HG02938 (cell line): ENCODE measurements around the gene C16orf92.

Source experiments
- ATAC-seq: cut with Tn5 transposase; IDR thresholded peaks from one replicate; pipeline ENCODE4 v1.9.1; 2021; ENCODE audit warnings: mild to moderate bottlenecking, moderate library complexity; ENCODE audit not compliant: unreplicated experiment

Gene C16orf92

DNA sequence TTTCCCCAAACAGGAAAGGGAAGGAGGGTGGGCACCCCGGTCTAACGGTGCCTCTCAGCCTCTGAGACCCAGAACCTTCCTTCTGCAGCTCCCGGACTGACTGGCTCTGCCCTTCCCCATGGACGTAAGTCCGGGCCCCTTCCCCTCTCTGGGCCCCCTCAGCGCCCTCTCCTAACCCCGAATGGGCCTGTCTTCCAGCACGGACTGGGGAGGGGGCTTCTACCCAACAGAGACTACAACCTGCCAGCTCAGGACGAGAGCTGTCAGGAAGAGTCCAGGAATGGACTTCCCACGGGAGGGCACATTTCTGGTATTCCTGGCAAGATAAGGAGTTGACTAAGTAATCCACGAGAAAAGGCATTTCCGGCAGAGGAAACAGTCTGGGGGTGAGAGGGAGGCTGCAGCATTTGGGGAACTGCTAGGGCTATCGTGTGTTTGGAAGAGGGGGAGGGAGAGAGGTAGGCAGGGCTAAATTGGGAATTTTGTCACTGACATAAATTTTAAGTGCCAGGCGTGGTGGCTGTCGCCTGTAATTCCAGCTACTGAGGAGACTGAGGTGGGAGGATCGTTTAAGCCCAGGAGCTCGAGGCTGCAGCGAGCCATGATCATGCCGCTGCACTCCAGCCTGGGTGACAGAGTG, 30.5 kb downstream of the C16orf92 start:
- no peak for ATAC-seq

DNA sequence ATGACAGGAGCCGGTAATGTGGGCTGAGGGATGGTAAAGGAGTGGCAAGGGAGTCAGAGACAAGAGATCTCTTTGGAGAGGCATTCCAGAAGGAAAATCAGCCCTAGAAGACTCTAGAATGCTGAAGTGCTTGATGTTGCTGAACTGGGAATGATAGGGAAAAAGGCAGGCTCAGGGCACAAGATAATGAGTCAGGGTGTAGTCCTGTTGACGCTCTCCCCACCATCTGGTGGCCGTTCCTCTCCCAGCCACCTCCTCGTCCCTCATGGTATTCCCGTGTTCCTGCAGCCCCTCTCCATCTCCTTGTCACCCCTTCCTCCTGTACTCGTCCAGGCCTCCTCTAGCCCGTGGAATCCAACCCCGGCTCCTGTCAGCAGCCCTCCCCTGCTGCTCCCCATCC, 31.5 kb downstream of the C16orf92 start:
- ATAC-seq: no peak

DNA sequence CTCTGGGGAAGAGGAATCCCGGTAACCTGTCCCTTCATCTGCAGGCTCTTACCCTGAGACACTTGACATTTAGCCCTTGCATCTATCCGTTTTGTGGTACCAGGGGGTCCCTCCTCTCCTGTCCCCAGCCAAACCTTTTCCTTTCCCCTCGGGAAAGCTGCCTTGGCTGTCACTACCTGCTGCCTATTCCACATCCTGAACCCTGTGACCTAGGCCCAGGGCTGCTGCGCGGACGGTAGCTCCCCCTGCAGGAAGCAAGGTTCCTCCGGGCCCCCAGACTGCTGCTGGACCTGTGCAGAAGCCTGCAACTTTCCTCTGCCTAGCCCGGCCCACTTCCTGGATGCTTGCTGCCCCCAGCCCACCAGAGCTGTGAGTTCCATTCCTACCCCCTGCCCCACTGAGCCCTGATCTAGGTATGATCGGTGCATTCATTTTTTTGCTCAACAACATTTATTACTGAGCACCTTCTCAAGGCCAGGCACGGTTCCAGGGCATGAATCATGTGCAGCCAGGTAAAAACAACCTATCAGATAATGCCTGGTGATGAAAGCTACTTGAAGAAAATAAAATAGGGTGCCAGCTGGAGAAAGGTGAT, 32.1 kb downstream of the C16orf92 start:
- ATAC-seq: no peak

DNA sequence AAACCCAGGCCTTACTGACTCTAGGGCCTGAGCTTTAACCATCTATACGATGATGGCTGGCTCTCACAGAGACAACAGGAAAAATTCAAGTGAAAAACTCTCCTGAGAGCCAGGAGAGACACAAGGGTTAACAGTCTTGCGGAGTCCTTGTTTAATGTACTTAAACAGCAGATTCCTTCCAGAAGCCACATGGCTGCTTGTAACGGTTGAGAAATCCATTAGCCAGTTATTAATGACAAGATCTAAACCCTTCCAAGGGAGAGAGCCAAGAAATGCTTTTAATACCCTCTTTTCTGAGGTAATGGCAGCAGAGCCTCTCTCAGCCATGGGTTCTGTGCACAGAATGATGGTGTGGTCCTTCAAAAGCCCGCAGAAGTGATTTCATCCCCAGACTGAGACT, 37.3 kb downstream of the C16orf92 start:
- no peak for ATAC-seq

DNA sequence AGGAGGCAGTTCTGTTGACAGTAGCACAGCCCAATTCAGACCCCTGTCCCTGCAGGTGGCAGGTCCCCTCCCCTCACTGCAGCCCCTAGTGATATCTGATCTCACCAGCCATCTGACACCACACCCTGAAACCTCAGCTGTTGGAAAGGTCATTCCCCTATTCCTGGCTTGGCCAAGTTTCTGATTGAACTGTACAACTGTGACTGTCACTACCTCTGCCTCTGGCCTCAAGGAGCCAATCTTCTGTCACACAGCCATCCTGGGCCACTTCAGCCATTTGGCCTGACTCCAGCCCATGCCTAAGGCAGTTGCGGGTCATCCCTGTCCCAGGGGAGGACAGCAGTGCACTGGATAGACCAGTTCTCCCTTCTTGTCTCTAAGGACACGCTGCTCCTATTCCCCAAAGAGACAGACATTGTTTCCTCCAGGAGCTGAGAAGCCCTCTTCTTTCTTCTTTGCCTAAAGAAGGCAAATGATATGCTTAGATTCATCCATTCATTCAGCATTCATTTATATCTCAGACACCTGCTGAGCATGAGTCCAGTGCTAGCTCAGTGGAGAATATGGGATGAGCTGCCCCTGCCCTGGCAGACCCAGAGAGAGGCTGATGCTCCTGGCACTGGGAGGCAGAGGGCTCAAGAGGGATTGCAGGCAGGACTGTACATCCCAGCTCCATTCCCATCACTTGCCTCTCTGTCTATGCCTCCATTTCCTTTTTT, 38.0 kb downstream of the C16orf92 start:
- ATAC-seq: no peak

DNA sequence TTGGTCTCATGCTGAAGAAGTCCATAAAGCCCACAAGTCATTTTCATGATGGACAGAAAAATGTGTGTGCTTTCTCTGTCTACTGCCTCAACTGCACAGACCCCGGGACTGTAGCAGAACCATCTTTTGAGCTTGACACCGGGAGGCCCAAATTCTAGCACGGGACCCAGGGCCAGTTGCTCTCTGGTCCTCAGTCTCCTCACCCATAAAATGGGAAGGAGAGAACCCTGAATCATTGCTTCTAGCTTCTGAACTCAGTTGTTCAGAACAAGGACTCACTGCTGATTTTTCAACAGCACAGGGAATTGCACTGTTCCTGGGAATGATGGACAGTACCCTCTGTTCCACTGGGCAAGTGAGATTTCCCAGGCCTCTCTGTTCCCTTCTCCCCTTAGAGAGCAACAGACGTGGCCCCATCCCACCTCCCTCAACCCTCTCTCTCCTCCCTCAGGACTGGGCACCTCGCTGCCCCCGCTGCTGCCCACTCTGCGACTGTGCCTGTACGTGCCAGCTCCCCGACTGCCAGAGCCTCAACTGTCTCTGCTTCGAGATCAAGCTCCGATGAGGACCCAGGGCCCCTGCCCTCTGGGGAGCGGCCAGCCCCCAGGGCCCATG, 40.4 kb downstream of the C16orf92 start:
- no peak for ATAC-seq

DNA sequence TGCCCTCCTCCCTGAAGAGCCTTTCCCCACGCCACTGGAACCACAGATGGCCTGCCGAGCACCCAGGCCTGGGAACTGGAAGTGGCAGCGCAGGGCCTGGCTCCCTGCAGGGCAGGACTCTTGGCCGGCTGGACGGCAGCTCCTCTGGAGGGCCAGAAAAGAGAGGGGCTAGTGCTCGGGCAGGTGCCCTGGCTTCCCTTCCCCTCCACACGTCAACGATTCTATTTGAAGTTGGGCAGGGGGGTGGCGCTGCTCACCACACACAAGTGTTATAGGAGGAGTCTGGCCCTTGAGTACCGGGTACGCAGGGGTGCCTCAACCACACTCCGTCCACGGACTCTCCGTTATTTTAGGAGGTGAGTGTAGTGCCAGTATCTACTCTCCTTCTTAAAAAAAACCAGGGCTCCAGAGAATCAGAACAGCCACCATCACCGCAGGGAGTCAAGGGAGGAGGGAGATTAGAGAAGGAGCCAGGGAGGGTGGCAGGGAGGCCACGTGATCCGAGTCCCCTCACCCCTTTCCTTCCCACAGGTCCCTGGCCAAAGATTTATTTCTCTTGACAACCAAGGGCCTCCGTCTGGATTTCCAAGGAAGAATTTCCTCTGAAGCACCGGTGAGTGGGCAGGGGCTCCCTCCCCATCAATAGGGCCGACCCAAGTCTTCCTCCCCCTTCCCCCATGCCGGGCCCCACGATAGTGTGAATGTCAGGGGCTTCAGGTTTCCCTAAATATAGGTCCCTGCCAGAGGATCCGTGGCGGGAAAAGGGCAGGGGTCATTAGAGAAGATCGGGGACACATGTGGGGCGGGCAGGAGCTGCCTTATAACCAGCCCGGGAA, 41.1 kb downstream of the C16orf92 start:
- no peak for ATAC-seq

DNA sequence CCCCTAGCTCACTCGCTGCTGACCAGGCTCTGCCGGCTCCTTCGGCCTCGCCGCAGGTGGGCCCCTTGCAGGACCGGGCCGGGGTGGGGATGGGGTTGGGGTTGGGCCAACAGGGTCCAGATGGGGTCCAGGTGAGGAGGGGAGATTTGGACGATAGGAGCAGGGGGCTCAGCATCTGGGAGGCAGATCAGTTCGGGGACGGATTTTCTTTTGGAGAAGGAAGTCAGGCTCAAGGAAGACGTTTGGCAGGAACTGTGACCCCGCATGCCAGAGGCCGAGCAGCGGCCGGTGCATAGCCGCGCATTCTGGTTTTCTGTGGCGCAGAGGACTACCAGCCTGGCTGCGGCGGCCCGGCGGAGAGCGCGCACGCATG, 41.7 kb downstream of the C16orf92 start:
- no peak for ATAC-seq

DNA sequence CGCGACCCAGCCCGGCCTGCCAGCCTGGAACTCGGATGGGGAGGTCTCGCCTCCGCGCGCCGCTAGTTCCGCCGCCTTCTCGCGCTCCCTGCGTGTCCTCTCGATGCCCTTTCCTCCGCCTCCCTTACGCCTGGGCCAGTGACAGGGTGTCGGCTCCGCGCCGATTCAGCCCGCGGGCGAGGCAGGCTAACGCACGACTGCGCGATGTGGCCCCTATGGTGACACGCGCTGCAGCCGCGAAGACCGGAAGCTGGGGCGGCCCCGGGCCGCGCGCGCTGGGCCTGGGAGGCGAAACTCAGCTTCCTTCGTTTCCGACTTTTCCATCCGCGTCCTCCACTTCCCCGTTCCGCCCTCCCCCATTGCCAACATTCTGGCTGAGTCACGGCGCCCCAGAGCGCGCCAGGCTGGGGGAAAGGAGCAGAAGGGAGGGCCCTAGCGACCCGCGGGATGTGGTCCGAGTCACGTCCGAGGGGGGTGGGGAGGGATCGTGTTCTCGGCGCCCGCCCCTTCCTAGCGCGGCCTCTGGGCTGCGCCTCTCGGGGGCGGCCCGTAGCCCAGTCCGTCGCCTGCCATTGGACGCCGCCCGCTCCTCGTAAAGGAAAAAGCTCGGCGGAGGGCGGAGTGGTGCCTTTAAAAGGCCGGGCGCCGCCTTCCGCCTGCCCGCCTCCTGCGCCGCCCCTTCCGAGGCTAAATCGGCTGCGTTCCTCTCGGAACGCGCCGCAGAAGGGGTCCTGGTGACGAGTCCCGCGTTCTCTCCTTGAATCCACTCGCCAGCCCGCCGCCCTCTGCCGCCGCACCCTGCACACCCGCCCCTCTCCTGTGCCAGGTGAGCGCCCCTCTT, 42.3 kb downstream of the C16orf92 start, which contains the start of gene ALDOA:
Gene ALDOA, plus strand, starts transcription at position 659 of the 841 bp plus-strand sequence. CDS start 1,138 bp downstream, outside the sequence.
- peak; percentile 63 for ATAC-seq

DNA sequence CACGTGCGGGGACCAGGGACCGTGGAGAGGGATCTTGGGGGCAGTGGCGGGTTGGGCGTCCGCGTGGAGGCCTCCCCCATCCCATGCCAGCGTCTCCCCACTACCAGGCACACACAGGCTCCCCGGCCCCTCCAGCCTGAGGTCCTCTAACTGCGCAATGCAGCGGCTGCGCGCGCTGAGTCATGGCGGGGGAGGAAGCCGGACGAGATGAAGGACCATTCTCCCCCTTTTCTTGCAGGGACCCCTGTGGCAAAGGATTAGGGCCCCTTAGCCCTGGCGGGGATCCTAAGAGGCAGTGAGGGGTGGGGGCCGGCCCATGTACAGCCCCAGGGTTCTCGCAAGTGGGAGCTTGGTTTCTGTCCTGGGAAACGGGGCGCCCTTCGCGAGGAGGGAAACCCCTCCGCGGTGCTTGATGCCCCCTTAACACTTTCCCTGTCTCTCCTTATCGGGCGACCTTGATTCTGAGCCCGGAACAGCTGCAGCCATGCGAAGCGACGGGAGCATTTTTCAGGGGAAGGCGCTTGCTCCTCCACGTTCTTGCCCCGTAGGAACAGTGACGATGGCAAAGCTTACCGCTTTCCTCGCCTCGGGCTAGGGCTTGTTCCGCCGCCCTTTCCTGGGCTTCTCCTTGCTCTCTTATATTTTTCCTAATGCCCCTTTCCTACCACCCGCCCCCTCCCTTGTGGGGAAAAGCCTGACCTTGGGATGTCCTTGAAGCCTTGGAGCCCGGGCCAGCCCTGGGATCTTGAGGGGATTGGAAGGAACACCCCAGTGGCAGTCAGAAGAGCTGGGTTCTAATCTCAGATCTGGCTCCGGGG, 43.2 kb downstream of the C16orf92 start:
- no peak for ATAC-seq

DNA sequence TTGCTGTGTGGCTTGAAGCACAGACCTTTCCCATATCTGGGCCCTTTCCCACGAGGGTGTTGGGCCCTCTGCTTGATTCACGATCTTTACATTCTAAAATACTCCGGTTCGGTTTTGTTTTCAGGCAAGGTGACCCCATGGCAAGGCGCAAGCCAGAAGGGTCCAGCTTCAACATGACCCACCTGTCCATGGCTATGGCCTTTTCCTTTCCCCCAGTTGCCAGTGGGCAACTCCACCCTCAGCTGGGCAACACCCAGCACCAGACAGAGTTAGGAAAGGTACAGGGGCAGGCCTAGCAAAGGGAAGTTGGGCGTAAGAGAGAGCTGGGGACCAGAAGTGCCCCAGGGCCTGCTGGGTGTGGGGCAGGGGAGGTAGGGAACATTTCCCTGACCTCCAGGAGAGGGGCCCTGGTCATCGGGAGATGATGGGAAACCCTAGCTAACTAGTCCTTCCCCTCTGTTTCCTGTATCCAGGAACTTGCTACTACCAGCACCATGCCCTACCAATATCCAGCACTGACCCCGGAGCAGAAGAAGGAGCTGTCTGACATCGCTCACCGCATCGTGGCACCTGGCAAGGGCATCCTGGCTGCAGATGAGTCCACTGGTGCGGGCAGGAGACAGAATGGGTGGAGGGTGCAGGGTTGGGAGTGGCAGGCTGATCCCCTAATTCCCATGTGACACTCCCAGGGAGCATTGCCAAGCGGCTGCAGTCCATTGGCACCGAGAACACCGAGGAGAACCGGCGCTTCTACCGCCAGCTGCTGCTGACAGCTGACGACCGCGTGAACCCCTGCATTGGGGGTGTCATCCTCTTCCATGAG, 44.0 kb downstream of the C16orf92 start:
- no peak for ATAC-seq

DNA sequence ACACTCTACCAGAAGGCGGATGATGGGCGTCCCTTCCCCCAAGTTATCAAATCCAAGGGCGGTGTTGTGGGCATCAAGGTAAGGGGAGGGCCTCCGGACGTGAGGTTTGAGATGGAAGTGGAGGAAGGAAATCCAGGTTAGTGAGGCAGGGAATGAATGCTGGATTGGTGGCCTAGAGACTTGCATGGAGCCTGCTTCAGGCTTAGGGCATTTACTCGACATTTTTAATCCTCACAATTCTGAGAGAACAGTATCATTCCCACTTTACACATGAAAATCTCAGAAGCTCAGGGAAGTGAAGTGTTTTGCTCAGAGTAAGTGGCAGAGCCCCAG, 44.6 kb downstream of the C16orf92 start:
- ATAC-seq: no peak

DNA sequence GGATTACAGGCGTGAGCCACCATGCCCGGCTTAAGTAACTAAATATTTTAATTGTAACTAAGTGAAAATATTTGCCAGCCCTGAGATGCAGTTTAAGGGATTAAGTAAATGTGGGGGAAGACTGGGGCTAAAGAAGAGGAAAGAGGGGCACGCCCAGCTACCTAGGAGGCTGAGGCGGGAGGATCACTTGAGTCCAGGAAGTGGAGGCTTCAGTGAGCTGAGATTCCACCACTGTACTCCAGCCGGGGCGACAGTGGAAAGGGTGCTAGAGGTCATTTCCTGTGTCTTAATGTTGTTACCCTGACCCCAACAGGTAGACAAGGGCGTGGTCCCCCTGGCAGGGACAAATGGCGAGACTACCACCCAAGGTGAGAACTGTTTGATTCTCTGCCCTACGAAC, 45.3 kb downstream of the C16orf92 start:
- no peak for ATAC-seq

DNA sequence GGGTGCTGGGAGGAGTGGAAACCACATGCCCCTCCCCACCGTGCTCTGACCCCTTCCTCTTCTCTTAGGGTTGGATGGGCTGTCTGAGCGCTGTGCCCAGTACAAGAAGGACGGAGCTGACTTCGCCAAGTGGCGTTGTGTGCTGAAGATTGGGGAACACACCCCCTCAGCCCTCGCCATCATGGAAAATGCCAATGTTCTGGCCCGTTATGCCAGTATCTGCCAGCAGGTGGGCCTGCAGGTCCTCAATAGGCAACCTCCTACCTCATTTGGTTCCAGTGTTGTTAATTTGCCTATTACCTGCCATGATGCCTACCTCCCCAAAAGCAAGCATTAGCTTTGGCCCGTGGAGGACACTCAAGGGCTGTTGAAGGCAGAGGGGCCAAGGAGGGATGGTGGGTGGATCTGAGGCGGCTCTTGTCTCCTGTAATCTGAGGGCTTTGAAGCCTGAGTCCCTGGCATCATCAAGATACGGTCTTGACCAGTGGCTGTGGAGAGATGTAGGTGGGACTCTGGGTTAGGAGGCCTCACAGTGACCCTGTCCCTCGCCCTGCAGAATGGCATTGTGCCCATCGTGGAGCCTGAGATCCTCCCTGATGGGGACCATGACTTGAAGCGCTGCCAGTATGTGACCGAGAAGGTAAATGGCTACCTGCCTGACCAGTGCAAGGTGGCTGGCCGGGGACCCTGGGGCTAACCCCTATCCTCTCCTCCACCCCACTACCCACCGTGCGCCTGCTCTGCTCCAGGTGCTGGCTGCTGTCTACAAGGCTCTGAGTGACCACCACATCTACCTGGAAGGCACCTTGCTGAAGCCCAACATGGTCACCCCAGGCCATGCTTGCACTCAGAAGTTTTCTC, 46.0 kb downstream of the C16orf92 start:
- ATAC-seq: no peak

DNA sequence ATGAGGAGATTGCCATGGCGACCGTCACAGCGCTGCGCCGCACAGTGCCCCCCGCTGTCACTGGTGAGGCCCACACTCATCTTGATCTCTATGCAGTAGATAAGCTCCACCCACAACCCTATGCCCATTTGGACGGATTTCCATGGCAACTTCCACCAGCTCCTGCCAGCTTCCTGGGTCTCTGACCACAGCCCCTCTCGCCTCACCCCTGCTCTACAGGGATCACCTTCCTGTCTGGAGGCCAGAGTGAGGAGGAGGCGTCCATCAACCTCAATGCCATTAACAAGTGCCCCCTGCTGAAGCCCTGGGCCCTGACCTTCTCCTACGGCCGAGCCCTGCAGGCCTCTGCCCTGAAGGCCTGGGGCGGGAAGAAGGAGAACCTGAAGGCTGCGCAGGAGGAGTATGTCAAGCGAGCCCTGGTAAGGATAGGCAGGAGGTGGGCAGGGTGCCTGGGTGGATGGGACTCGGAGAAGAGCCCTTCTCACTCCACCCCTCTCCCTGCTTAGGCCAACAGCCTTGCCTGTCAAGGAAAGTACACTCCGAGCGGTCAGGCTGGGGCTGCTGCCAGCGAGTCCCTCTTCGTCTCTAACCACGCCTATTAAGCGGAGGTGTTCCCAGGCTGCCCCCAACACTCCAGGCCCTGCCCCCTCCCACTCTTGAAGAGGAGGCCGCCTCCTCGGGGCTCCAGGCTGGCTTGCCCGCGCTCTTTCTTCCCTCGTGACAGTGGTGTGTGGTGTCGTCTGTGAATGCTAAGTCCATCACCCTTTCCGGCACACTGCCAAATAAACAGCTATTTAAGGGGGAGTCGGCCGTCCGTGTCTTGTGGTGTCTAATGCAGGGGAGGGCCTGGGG, 46.8 kb downstream of the C16orf92 start:
- ATAC-seq: no peak

DNA sequence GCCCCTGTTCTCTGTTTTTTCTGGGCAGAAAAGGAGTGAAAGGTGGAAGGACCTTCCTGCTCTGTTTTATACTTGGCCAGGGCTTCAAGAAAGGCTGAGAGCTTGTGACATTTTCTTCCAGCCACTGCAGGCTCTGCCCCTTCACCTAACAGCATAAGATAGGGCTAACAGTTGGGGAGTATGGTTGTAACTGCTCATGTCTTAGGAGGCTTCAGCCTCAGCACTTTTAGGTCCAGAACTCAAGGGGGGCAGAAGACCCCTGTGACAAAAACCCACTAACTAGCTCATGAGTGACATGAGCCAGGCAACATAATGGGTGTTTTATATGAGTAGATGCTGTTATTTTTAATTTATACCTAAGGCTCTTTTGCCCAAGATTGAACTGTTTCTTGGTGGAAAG, 47.5 kb downstream of the C16orf92 start:
- ATAC-seq: no peak
